ENCODE data around the gene SSR1.
A peak's percentile ranks its signal among the peaks of the same experiment; 100 is the strongest.
"Not testable (repeated sequence)": the region's sequence is repeated elsewhere in the genome, so short reads cannot be mapped to it uniquely, and the experiment has no call there.

SSR1 gene

DNA sequence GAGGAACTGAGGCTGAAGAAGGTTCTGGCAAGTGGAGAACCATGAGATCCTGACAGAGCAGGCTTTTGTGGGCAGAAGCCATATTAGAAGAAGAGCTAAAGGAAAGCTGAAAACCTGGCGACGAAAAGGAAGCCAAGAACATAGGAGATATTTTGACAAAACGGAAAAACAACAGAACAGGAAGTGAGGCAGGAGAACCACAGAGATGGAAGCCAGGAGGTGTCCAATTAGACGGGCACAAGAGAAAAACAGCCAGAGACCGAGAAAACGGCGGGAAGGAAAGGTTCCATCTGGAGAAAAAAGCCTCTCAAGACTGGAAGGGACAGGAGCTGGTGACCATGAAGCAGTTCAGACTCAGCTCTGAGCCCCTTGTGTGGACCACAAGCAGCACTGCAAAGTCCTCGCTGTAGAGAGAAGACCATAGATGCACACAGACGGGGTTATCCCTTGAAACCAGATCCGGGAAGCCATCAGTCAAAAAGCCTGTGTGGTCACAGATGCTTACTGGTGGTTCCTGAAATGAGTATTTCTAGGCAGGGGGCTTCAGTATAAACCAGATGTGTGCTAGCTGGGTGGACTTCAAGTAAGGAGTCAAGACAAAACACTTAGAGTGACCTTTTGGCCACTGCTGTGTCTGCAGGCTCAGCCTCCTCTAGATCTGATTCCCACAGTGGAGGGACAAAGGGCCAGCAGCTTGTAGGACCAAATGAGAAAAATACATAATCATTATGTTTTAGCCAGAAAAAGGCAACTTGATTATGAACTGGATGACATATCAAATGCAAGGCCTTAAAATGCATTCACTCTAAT, 30.7 kb downstream of the SSR1 start:
- DNase-seq (ENCODE audit: low read depth in 2 of 2) = no peak

DNA sequence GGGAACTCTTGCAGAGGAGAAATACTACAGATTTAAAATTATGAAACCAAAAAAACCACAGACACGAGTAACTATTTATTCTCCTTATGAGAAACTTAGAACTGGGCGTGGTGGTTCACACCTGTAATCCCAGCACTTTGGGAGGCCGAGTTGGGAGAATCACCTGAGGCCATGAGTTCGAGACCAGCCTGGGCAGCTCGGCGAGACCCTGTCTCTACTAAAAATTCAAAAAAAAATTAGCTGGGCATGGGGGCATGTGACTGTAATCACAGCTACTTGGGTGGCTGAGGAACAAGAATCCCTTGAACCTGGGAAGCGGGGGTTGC, 36.8 kb downstream of the SSR1 start:
- DNase-seq (ENCODE audit: low read depth in 2 of 2) = no peak

DNA sequence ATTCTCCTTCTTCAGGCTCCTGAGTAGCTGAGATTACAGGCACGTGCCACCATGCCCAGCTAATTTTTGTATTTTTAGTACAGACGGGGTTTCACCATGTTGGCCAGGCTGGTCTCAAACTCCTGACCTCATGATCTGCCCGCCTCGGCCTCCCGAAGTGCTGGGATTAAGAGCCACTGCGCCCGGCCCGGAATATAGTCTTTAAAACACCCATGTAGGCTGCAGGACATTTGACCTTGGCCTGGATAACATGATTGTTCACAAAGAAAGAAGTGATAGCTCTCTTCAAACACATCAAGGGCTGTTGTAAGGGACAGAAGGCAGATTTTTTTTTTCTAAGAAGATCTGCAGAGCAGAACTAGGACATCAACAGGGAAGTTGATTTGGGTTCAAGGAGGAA, 38.5 kb downstream of the SSR1 start:
- DNase-seq (ENCODE audit: low read depth in 2 of 2) = not testable (repeated sequence)

DNA sequence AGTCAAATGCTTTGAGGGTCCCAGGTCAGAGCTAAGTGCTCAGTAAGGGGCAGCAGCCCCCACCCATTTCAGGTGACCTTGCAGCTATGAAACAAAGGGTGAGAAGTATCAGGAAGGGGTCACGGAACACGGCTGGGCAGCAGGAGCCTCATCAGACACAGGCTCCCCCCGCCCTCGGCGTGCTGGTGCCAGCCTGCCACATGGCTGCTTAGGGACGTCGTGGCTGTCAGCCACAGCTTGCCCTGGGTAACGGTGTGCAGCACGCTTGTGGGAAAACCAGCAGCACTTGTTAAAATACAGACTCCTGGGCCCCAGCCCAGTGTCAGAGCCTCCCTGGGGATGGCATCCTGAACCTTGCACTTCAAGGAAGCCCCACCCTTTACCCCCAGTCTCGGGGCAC, 39.3 kb downstream of the SSR1 start:
- no peak for DNase-seq (ENCODE audit: low read depth in 2 of 2)

DNA sequence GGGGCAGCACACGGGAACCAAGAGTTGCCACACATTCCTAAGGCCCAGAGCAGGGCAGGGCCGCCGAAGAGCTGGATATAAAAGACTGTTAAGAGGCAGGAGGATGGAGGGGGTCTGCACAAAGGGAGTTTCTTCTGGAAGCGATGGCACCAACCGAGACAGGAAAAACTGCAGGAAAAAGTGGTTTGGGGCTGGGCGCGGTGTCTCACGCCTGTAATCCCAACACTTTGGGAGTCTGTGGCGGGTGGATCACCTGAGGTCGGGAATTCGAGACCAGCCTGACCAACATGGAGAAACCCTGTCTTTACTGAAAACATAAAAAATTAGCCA, 41.8 kb downstream of the SSR1 start:
- no peak for DNase-seq (ENCODE audit: low read depth in 2 of 2)

DNA sequence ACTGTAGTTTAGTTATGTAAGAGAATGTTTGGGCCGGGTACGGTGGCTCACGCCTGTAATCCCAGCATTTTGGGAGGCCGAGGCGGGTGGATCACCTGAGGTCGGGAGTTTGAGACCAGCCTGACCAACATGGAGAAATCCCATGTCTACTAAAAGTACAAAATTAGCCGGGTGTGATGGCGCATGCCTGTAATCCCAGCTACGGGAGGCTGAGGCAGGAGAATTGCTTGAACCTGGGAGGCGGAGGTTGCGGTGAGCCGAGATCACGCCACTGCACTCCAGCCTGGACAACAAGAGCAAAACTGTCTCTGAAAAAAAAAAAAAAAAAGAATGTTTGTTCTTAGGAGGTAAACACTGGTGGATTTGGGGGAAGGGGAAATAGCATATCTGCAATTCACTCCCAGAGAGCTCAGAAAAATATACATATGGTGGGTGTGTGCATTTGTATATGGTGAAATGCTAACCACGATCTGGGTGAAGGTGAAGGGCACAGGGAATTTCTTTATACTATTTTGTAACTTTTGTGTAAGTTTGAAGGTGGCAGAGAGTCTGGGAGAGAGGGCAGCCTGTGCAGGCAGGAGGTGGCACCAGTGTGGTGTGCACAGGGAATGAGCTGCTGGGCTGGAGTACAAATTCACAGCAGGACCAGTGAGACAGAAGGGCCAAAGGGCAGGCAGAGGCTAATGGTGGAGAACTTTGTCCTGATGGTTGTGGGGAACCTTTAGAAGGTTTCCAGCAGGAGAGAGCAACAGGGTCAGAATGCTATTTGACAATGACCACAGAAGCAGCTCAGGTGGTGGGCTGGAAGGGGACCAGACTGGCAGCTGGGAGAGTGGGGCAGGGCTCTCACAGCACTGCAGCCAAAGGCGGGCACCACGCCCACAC, 42.4 kb downstream of the SSR1 start:
- DNase-seq (ENCODE audit: low read depth in 2 of 2) = no peak

DNA sequence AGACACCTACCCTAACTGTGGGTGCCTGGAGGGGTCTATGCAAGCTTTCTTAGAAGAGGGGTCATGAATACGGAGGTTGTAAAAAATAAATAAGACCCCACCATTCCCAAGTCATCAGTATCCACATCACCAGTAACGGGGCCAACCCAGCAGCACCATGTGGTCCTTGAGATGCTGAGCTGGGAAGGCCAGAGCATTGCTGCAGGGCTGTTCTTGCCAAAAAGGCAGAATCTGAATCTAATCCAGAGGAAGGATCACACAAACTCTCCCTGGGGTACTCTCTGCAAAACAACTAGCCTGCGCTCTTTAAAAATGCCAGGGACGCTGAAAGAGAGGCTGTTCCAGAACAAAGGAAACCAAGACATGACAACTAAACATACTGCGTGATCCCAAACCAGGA, 43.2 kb downstream of the SSR1 start:
- no peak for DNase-seq (ENCODE audit: low read depth in 2 of 2)

DNA sequence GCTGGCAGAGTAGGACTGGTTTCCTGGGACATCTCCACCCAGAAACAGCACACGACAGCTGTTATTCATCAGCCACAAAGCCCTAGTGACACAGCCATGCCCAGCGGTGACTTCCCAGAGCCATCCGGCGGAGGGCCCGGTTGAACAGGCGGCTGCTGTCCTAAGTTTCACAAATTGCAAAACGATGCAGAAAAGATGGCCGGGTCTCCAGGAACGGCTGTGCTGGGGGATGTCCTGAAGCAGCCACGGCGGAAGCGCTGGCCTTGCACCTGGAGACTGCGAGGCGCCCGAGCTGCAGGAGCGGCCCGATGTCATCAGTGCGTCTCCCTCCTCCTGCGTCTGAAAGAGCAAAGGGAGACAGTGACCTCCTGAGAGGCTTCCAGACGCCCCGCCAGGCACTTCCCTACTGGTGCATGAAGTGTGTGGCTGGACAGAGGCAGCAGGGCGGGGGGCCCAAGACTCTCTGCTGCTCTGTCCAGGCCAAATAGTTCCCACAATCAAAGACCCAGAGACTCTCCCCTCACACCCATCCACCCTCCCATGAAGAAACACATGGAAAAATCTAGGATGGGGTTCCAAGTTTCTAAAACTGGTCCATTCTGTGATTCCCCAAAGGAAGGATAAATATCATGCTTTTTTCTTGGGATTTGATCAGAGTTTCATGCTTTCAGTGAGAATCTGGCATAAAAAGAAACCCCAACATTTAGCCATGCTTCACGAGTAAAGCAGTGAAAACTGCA, 44.0 kb downstream of the SSR1 start:
- no peak for DNase-seq (ENCODE audit: low read depth in 2 of 2)

DNA sequence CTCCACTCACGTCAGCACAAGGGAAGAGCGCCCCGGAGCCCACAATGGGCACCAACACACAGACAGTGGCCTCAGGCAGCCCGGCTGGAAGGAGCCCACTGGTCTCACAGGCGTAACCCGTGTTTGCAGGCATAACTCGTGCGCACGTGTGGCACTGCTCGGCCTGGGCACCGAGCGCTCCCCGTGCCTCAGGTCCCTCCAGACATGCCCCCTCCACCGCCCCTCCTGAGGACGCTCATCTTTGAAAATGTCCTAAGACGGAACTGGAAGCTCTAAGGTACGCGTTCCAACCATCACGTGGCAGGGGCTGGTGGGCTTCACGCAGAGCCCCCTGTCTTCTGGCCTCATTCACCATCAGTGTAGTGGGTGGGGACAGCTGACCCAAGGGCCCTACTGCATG, 44.6 kb downstream of the SSR1 start:
- DNase-seq (ENCODE audit: low read depth in 2 of 2) = no peak

DNA sequence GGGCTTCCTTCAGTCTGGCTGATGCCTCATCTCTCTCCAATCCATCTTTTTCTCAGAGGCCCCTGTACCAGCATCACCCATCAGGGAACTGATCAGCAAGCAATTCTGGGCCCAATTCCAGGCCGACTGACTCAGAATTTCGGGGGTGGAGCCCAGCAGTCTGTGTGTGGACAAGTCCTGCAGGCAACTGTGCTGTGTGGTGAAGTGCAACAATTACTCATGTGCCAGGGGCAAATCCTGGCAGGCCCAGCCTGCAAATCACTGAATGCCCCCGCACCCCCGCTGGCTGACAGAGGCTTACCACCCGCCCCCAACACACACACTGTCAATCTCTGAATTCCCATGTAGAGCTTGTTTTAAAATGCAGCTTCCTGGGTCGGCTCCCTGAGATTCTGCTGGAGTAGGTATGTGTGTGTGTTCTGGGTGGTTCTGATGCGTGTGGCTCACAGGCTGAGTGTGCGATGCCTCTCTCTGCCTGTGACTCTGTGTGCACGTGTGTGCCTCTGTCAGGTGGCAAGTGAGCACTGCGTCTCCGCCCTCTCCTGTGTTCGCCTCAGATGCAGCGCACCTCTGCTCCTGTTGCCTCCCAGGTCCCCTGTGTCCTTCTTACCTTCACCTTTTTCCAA, 45.4 kb downstream of the SSR1 start:
- DNase-seq (ENCODE audit: low read depth in 2 of 2) = no peak

DNA sequence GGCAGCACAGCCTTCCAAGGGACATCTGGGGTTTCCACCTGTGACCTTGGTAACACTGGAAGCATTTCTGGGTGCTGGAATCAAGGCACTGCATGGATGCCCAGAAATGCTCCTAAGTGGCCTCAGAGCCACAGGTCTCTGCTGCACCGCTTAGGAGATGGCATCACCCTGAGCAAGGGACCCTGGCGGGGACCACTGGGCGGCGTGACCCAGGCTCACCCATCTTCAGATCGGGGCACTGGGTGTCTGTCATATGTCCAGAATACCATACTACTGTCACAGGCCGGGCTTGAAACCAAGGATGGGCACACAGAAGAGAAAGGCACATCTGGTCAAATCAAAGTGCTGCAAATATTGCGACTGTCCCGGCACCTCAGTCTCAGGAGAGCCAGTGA, 45.9 kb downstream of the SSR1 start:
- no peak for DNase-seq (ENCODE audit: low read depth in 2 of 2)

DNA sequence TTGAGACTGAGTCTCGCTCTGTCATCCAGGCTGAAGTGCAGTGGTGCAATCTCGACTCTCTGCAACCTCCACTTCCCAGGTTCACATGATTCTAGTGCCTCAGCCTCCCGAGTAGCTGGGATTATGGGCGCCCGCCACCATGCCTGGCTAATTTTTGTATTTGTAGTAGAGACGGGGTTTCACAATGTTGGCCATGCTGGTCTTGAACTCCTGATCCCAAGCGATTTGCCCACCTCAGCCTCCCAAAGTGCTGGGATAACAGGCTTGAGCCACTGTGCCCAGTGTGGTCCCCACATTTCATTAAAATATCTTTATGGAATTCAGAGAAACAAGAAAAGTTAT, 47.6 kb downstream of the SSR1 start:
- DNase-seq (ENCODE audit: low read depth in 2 of 2) = not testable (repeated sequence)

DNA sequence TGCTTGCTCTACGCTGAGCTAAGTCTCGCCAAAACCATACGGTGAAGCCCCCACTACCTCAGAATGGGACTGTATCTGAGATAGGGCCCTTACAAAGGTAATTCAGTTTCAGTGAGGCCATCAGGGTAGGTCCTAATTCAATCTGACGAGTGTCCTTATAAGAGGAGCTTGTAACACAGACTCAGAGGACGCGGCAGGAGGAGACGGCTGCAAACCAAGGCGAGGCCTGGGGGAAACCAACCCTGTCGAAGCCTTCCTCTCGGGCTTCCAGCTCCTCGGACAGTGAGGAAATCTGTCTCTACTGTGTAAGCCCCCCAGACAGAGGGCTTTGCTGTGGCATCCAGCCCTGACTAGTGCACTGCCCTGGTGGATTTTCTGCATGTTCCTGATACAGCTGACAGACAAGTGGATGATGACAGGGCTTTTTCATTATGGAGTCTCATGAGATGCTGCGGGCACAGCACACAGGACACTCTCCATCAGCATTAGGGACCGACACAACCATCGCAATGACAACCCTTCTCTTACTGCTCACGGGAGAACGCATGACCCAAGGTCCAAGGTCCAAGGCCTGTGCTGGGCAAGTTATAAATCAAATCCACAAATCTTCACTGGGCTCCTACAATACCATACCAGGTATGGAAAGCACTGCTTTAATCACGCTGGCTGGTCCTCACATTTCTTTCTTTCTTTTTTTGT, 48.2 kb downstream of the SSR1 start:
- no peak for DNase-seq (ENCODE audit: low read depth in 2 of 2)

DNA sequence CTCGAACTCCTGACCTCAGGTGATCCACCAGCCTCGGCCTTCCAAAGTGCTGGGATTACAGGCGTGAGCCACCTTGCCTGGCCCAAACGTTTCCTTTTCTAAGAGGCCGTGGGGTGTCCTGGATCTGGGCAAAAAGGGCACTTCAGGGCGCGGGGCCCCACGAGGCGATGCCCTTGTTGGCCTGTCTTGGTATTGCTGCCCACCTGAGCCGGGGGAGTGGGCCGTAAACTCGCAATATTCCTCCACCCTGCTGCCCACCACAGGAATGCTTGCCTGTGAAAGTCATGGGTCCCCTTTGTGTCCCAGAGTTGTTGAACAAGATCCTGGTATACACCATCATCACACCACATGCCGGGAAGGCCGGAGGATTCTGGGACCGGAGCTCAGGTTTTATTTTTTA, 49.0 kb downstream of the SSR1 start:
- DNase-seq (ENCODE audit: low read depth in 2 of 2) = no peak

DNA sequence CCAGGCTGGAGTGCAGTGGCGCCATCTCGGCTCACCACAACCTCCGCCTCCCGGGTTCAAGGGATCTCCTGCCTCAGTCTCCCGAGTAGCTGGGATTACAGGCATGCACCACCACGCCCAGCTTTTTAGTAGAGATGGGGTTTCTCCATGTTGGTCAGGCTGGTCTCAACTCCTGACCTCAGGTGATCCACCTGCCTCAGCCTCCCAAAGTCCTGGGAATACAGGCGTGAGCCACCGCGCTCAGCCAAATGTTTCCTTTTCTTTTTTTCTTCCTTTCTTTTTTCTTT, 49.5 kb downstream of the SSR1 start:
- not testable (repeated sequence) for DNase-seq (ENCODE audit: low read depth in 2 of 2)

DNA sequence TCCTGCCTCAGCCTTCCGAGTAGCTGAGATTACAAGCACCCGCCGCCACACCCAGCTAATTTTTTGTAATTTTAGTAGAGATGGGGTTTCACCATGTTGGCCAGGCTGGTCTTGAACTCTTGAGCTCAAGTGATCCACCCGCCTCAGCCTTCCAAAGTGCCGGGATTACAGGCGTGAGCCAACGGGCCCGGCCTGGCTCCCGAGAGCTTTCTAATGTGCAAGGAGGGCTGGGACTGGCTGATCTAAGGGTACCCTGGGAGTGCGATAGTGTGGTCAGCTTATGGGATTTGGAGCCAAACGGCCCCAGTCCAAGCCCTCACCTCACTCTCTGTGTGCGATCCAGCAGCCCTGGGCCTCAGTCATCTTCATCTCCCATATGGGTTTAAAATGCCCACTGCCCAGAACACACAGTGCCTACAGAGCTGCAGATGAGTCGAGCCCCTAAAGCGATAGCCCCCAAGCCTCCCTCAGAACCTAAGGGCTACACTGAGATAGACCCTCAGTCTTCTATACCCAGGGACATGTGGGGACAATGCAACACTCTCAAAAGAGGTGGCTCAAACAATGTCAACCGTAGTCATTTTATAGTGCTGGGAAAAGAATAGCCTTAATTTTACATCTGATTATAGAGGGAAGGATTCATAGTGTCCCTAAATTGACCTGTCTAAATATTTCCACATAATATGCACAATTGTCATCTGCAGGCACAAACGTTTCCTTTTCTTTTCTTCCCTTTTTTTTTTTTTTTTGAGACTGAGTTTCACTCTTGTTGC, 50.1 kb downstream of the SSR1 start:
- DNase-seq (ENCODE audit: low read depth in 2 of 2) = no peak

DNA sequence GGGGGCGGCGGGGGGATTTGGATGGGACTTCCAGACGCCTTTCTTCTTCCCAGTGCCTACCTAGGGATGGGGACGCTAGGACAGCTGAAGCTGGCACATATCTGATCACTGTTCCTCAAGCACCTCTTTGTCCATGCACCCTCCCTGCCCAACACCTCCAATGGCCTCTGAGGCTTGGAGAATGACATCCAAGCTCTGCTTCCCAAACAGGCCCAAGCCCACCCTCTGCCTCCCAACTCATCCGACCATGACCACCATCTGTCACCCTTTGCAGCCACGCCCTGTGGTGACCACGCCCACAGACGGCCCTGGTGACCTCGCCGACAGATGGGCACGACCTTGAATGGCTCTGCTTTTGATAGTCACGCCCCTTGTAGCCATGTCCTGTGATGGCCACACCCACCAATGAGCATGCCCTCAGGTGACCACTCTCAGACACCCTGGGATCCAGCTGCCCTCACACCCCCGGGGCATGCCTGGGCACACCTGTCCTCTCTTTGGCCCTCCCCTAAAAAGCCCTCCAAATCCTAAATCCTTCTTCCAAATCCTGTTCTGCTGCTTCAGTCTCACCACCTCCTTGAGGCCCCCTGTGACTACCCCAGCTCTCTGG, 51.0 kb downstream of the SSR1 start:
- DNase-seq (ENCODE audit: low read depth in 2 of 2) = no peak

DNA sequence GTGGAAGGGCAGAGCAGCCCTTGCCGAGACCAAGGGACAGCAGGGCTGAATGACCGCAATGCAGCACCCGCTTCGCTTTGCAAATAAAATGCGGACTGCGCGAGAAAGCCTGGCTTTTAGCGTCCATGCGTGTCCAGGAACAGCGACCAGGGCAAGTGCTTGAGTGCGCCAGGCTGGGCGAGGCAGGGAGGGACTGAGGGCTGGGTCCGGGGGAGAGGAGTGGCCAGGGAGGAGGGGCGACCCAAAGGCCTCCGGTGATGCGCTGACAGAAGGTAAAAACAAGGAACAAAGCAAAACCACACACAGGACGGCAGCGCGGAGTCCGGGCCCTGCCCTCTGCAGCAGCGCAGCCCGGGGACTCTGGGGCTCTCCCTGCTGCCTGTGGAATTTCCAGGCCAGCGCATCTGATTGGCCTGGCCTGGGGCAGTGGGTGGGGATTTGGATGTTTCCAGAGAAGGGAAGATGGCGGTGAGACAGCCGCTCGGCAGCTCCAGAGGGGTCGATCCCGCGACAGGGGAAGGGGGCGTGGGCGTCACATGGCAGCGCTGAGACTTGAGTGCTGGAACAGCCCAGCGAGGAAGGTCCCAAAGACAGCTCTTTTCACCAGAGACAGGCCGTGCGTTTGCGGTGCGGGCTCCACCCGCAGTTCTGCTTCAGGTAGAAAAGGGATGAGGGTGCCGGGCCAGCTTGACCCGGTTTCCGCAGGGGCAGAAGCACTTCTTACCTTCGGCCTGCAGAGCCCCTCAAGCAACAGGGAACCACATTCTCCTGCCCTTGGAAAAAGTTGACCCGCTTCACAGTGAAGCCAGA, 51.8 kb downstream of the SSR1 start:
- peak; percentile 26 to 62 for DNase-seq (ENCODE audit: low read depth in 2 of 2)

DNA sequence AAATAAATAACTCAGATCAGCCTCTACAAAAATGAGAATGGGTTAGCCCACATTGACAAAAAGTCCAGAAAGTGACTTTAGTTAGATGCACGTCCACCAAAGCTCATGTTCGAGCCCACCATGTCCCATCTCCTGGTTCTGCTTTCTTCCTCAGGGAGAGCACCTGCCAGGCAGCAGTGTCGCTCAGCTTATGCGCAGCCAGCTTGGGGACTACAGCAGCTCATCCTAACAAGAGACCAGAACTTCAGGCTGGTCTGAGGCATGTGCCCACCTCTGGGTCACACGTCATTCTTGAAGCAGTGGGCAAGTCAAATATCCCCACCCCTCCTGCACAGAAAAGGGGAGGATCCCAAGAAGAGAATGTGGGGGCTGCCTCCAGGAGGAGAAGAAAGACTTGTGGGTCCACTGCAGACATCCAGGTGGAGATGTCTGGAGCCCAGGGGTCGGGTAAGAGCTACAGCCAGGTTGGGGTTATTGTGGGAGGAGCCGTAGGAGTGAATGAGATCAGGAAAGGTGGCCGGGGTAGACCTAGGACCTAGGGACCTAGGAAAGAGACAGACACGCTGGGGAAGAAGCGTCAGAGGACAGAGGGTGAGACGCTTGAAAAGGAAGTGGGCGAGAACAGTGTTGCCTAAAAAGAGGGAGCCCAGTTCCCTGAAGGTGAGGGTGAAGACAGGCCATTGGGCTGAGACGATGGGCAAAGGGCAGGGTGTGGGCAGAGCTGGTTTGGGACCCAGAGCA, 52.5 kb downstream of the SSR1 start:
- DNase-seq (ENCODE audit: low read depth in 2 of 2) = no peak
